ENCODE results near the gene ZDHHC7. TPM values are rescaled to one million over a fixed set of nuclear protein-coding genes. Genes with fewer than 3 reads are reported as not detected.

Gene ZDHHC7
- total RNA-seq, 1 experiment from 2014 or later: 109 TPM

- CTCF ChIA-PET: interaction anchor here (0.7 to 1.4 kb wide), 2 partner anchors 9 to 48 kb away, joined by 5 read pairs; no protein-coding TSS in a partner anchor
- Mint-ChIP-seq H3K9me3 (ENCODE audit: low read depth, unreplicated experiment) (no peaks in the 10 kb centered on the region), H3K36me3 (ENCODE audit: insufficient read depth, unreplicated experiment) (peaks cover 92% of the 10 kb centered on the region), H3K4me1 (ENCODE audit: low read depth, unreplicated experiment) (peaks cover 56% of the 10 kb centered on the region), H3K4me3 (ENCODE audit: low read depth, unreplicated experiment) (peak overlapping the region; percentile 1), H3K27ac (ENCODE audit: unreplicated experiment) (peak overlapping the region; percentile 13), H3K27me3 (ENCODE audit: unreplicated experiment) (no peaks in the 10 kb centered on the region)
- peak; percentile 57 for DNase-seq
- TF ChIP-seq, protein P1, sequence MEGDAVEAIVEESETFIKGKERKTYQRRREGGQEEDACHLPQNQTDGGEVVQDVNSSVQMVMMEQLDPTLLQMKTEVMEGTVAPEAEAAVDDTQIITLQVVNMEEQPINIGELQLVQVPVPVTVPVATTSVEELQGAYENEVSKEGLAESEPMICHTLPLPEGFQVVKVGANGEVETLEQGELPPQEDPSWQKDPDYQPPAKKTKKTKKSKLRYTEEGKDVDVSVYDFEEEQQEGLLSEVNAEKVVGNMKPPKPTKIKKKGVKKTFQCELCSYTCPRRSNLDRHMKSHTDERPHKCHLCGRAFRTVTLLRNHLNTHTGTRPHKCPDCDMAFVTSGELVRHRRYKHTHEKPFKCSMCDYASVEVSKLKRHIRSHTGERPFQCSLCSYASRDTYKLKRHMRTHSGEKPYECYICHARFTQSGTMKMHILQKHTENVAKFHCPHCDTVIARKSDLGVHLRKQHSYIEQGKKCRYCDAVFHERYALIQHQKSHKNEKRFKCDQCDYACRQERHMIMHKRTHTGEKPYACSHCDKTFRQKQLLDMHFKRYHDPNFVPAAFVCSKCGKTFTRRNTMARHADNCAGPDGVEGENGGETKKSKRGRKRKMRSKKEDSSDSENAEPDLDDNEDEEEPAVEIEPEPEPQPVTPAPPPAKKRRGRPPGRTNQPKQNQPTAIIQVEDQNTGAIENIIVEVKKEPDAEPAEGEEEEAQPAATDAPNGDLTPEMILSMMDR (IDR thresholded peaks at IDR 0.05; ENCODE audit: unreplicated experiment): no peak
- intact Hi-C loops (cut with micrococcal nuclease; ENCODE audit: unreplicated experiment): no loop called here
- no TSS peak for BruUV-seq (replicated peaks)
Measured at GRCh38 chr16:84985079-84986065, 26.0 kb downstream of the ZDHHC7 start.

DNA sequence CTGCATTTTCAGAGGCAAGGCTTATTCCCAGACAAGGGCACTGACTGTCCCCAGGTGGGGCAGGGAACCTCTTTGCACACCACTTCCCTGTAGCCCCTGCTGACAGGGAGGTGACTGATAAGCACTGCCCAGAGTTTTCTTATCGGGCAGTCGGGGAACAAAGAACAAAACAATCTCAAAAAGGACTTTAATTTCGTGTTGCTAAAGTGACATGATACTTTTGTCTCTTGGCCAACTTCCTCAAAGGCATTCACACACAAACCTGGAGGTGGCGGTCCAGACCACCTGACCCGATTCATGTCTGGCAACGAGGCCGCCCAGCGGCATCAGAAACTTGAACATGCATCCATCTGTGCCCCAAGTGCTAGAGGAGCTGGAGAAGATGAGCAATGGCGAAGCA is 28.9 kb downstream of the ZDHHC7 start:
- BruUV-seq (replicated peaks): no TSS peak
- peaks cover 94% of the 10 kb centered on the region for H3K36me3 Mint-ChIP-seq (ENCODE audit: insufficient read depth, unreplicated experiment)

DNA sequence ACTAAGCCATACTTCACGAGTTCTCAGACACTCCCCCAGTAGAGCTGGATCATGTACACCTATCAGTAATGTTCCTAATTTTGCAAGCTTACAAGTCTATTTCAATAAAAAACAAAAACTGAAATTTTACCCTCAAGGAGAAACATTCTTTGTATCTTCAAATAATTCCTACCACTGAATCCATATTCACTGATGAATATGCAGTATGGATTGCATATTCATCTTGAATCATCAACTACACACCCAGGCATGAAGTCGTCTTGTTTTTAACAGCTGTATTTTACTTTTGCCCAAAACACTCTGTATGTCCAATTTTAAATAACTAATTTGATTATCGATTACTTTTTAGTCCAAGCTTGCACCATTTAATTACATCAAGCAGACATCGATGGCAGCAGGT is 31.8 kb downstream of the ZDHHC7 start:
- peaks cover 91% of the 10 kb centered on the region for H3K36me3 Mint-ChIP-seq (ENCODE audit: insufficient read depth, unreplicated experiment)
- DNase-seq: no peak
- intact Hi-C loops (cut with micrococcal nuclease; ENCODE audit: unreplicated experiment): no loop called here
- H3K4me1 Mint-ChIP-seq (ENCODE audit: low read depth, unreplicated experiment): peaks cover 50% of the 10 kb centered on the region
- no TSS peak for BruUV-seq (replicated peaks)
- TF ChIP-seq, protein P1 (IDR thresholded peaks at IDR 0.05; ENCODE audit: unreplicated experiment): no peak
- CTCF ChIA-PET: interaction anchor here (1.0 kb wide), 1 partner anchor 107 kb away, joined by 3 read pairs; no protein-coding TSS in a partner anchor
- no peaks in the 10 kb centered on the region for H3K9me3 Mint-ChIP-seq (ENCODE audit: low read depth, unreplicated experiment)
- no peaks in the 10 kb centered on the region for H3K27me3 Mint-ChIP-seq (ENCODE audit: unreplicated experiment)
- H3K27ac Mint-ChIP-seq (ENCODE audit: unreplicated experiment): no peak overlapping the region
- no peak overlapping the region for H3K4me3 Mint-ChIP-seq (ENCODE audit: low read depth, unreplicated experiment)

More for the DNA sequence above, 28.9 kb downstream of the ZDHHC7 start:
- peak; percentile 61 for DNase-seq
- Mint-ChIP-seq H3K9me3 (ENCODE audit: low read depth, unreplicated experiment) (no peaks in the 10 kb centered on the region), H3K4me1 (ENCODE audit: low read depth, unreplicated experiment) (peaks cover 70% of the 10 kb centered on the region), H3K4me3 (ENCODE audit: low read depth, unreplicated experiment) (peak overlapping the region; percentile 29), H3K27me3 (ENCODE audit: unreplicated experiment) (no peaks in the 10 kb centered on the region), H3K27ac (ENCODE audit: unreplicated experiment) (peak overlapping the region; percentile 85)
- intact Hi-C loops (cut with micrococcal nuclease; ENCODE audit: unreplicated experiment): loop anchor here (1.0 kb wide), 1 partner anchor 104 kb away; no protein-coding TSS in a partner anchor
- TF ChIP-seq, protein P1 (IDR thresholded peaks at IDR 0.05; ENCODE audit: unreplicated experiment): no peak
- CTCF ChIA-PET: interaction anchor here (0.6 to 1.9 kb wide), 7 partner anchors 12 to 259 kb away, joined by 3 to 12 read pairs (median 3); partner anchors contain the start of gene CRISPLD2

- intact Hi-C loops (cut with micrococcal nuclease; ENCODE audit: unreplicated experiment): no loop called here
- no TSS peak for BruUV-seq (replicated peaks)
- TF ChIP-seq, protein P1 (IDR thresholded peaks at IDR 0.05; ENCODE audit: unreplicated experiment): no peak
- Mint-ChIP-seq H3K9me3 (ENCODE audit: low read depth, unreplicated experiment) (no peaks in the 10 kb centered on the region), H3K36me3 (ENCODE audit: insufficient read depth, unreplicated experiment) (peaks cover 90% of the 10 kb centered on the region), H3K4me1 (ENCODE audit: low read depth, unreplicated experiment) (peaks cover 36% of the 10 kb centered on the region), H3K27me3 (ENCODE audit: unreplicated experiment) (no peaks in the 10 kb centered on the region), H3K27ac (ENCODE audit: unreplicated experiment) (peak overlapping the region; percentile 36), H3K4me3 (ENCODE audit: low read depth, unreplicated experiment) (peak overlapping the region; percentile 18)
- DNase-seq: peak; percentile 73
- CTCF ChIA-PET: interaction anchor here (0.8 to 1.6 kb wide), 2 partner anchors 22 to 49 kb away, joined by 3 read pairs; no protein-coding TSS in a partner anchor
Measured at GRCh38 chr16:84976644-84977400, 34.5 kb downstream of the ZDHHC7 start.

Data from Calu3 (cell line).